HG03460 (cell line): Measurements from ENCODE around the gene DMTF1.
"Not testable (repeated sequence)": the region's sequence is repeated elsewhere in the genome, so short reads cannot be mapped to it uniquely, and the experiment has no call there.

ENCODE experiments used
- ATAC-seq: cut with Tn5 transposase; IDR thresholded peaks from one replicate; pipeline ENCODE4 v1.9.1; 2021; ENCODE audit not compliant: unreplicated experiment

DMTF1 gene

GRCh38 chr7:87220026-87220733 is 67.9 kb downstream of the DMTF1 start:
- ATAC-seq = peak; percentile 30

DNA sequence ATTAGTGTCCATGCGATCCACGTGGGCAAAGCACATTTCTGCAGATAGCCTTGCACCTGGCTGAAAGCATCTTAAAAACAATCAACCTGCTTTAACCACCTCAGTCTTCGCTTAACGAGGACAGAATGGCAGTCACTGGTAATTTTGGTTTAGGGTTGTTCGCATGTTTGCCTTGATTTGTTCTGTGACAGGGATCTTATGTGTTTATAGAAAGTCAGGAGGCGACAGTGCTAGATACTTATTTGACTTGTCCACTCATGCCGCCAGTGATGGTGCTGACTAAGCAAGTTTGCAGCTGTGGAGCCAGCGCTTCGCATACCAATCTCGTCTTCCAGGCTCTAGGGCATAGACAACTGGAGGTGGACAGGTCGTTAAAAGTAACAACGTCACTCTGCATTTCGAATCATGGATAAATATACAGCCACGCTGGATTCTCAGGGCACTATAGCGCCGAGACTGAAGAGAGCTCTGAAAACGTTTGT is 68.5 kb downstream of the DMTF1 start:
- ATAC-seq = no peak

GRCh38 chr7:87223666-87224065 is 71.4 kb downstream of the DMTF1 start:
- no peak for ATAC-seq

DNA sequence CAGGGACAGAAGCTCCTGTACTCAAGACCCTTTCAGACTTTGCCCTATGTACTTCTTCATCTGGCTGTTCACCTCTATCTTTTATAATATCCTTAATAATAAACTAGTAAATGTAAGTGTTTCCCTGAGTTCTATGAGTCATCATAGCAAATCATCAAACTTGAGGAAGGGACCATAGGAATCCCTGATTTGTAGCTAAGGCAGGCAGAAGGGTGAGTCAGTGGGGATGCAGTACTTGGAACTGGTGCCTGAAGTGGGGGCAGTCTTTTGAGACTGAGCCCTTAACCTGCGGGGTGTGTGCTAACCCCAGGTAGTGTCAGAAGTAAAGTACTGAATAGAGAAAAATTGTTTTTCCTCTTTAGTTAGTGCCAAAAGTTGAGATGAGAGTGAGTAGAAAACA is 73.4 kb downstream of the DMTF1 start:
- ATAC-seq = no peak

DNA sequence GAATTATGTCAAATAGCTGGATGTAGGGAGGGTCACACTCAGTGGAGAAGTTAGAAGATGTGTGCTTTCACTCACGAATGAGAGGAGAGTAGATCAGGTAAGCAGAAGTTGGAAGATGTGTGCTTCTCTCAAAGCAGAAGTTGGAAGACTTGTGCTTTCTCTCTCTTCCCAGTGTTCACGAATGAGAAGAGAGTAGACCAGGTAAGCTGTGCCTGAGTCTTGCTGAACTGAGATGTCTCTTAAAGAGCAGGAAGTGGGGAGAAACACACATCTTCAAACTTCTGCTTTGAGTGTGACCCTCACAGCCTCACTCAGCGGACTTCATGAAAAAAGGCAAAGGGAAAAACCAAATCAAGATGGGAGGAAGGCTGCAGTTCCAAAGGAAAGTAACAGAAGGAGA is 74.2 kb downstream of the DMTF1 start:
- no peak for ATAC-seq

- no peak for ATAC-seq
These were observed 79.0 kb downstream of the DMTF1 start for GRCh38 chr7:87231258-87231657.

DNA sequence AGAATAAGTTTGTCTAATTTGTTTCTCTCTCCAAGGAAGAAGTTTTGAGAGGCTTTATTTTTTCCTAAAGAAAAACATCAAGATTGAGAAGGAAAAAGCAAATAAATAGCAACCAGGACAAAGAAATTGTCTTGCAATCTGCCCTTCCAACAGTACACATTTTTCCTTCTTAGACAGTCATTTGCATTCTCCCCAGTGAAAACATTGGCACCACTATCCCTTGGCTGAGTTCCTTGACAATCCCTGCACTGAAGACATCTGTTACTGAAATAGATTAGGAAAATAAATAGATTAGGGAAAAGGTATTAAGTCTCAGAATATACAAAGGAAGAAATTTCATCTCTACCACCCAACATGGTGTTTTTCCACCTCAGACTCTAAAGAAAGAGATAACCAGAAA is 79.5 kb downstream of the DMTF1 start:
- ATAC-seq = no peak

- ATAC-seq = no peak
These were observed 82.7 kb downstream of the DMTF1 start for GRCh38 chr7:87234949-87235348.

- ATAC-seq = not testable (repeated sequence)
These were observed 86.3 kb downstream of the DMTF1 start for GRCh38 chr7:87238464-87239051.

- not testable (repeated sequence) for ATAC-seq
These were observed 93.4 kb downstream of the DMTF1 start for GRCh38 chr7:87245671-87246070.
